Measurements from ENCODE around the gene HUNK.

The HUNK gene

GRCh38 chr21:31961027-31961426 is 88.2 kb downstream of the HUNK start:
- Histone ChIP-seq H3K36me3 (ENCODE audit: control insufficient read depth, insufficient read depth, low read length) (no peaks in the 10 kb centered on the region), H3K4me3 (ENCODE audit: low read length) (no peak overlapping the region), H3K27me3 (ENCODE audit: control insufficient read depth, insufficient read depth, low read length) (no peaks in the 10 kb centered on the region), H3K4me1 (ENCODE audit: control insufficient read depth, insufficient read depth, low read length) (no peaks in the 10 kb centered on the region), H3K27ac (ENCODE audit: low read depth, low read length) (no peak overlapping the region), H3K9ac (ENCODE audit: low read length) (no peak overlapping the region)

- no peaks in the 10 kb centered on the region for H3K4me1 ChIP-seq (ENCODE audit: control insufficient read depth, insufficient read depth, low read length)
- no peak overlapping the region for H3K4me3 ChIP-seq (ENCODE audit: low read length)
- H3K9ac ChIP-seq (ENCODE audit: low read length): no peak overlapping the region
- H3K27me3 ChIP-seq (ENCODE audit: control insufficient read depth, insufficient read depth, low read length): no peaks in the 10 kb centered on the region
- H3K36me3 ChIP-seq (ENCODE audit: control insufficient read depth, insufficient read depth, low read length): no peaks in the 10 kb centered on the region
- H3K27ac ChIP-seq (ENCODE audit: low read depth, low read length): no peak overlapping the region
Measured at GRCh38 chr21:31961704-31962103, 88.9 kb downstream of the HUNK start.

GRCh38 chr21:31964692-31965091 is 91.9 kb downstream of the HUNK start:
- Histone ChIP-seq H3K4me1 (ENCODE audit: control insufficient read depth, insufficient read depth, low read length) (no peaks in the 10 kb centered on the region), H3K9ac (ENCODE audit: low read length) (no peak overlapping the region), H3K36me3 (ENCODE audit: control insufficient read depth, insufficient read depth, low read length) (no peaks in the 10 kb centered on the region), H3K27ac (ENCODE audit: low read depth, low read length) (no peak overlapping the region), H3K27me3 (ENCODE audit: control insufficient read depth, insufficient read depth, low read length) (no peaks in the 10 kb centered on the region), H3K4me3 (ENCODE audit: low read length) (no peak overlapping the region)

- no peaks in the 10 kb centered on the region for H3K27me3 ChIP-seq (ENCODE audit: control insufficient read depth, insufficient read depth, low read length)
- no peak overlapping the region for H3K9ac ChIP-seq (ENCODE audit: low read length)
- H3K4me3 ChIP-seq (ENCODE audit: low read length): no peak overlapping the region
- H3K4me1 ChIP-seq (ENCODE audit: control insufficient read depth, insufficient read depth, low read length): no peaks in the 10 kb centered on the region
- no peak overlapping the region for H3K27ac ChIP-seq (ENCODE audit: low read depth, low read length)
- H3K36me3 ChIP-seq (ENCODE audit: control insufficient read depth, insufficient read depth, low read length): no peaks in the 10 kb centered on the region
Measured at GRCh38 chr21:31967334-31967733, 94.5 kb downstream of the HUNK start.

- Histone ChIP-seq H3K27ac (ENCODE audit: low read depth, low read length) (no peak overlapping the region), H3K9ac (ENCODE audit: low read length) (no peak overlapping the region), H3K4me3 (ENCODE audit: low read length) (no peak overlapping the region), H3K4me1 (ENCODE audit: control insufficient read depth, insufficient read depth, low read length) (no peaks in the 10 kb centered on the region), H3K36me3 (ENCODE audit: control insufficient read depth, insufficient read depth, low read length) (no peaks in the 10 kb centered on the region), H3K27me3 (ENCODE audit: control insufficient read depth, insufficient read depth, low read length) (no peaks in the 10 kb centered on the region)
Measured at GRCh38 chr21:31972622-31973021, 99.8 kb downstream of the HUNK start.

GRCh38 chr21:31973402-31973944 is 100.7 kb downstream of the HUNK start:
- no peak overlapping the region for H3K27ac ChIP-seq (ENCODE audit: low read depth, low read length)
- no peaks in the 10 kb centered on the region for H3K27me3 ChIP-seq (ENCODE audit: control insufficient read depth, insufficient read depth, low read length)
- no peak overlapping the region for H3K9ac ChIP-seq (ENCODE audit: low read length)
- H3K36me3 ChIP-seq (ENCODE audit: control insufficient read depth, insufficient read depth, low read length): no peaks in the 10 kb centered on the region
- H3K4me3 ChIP-seq (ENCODE audit: low read length): no peak overlapping the region
- H3K4me1 ChIP-seq (ENCODE audit: control insufficient read depth, insufficient read depth, low read length): no peaks in the 10 kb centered on the region

GRCh38 chr21:31974454-31974985 is 101.7 kb downstream of the HUNK start:
- H3K4me1 ChIP-seq (ENCODE audit: control insufficient read depth, insufficient read depth, low read length): no peaks in the 10 kb centered on the region
- no peak overlapping the region for H3K27ac ChIP-seq (ENCODE audit: low read depth, low read length)
- H3K4me3 ChIP-seq (ENCODE audit: low read length): no peak overlapping the region
- H3K9ac ChIP-seq (ENCODE audit: low read length): no peak overlapping the region
- no peaks in the 10 kb centered on the region for H3K36me3 ChIP-seq (ENCODE audit: control insufficient read depth, insufficient read depth, low read length)
- H3K27me3 ChIP-seq (ENCODE audit: control insufficient read depth, insufficient read depth, low read length): no peaks in the 10 kb centered on the region

- Histone ChIP-seq H3K27ac (ENCODE audit: low read depth, low read length) (no peak overlapping the region), H3K36me3 (ENCODE audit: control insufficient read depth, insufficient read depth, low read length) (no peaks in the 10 kb centered on the region), H3K4me3 (ENCODE audit: low read length) (no peak overlapping the region), H3K4me1 (ENCODE audit: control insufficient read depth, insufficient read depth, low read length) (no peaks in the 10 kb centered on the region), H3K9ac (ENCODE audit: low read length) (no peak overlapping the region), H3K27me3 (ENCODE audit: control insufficient read depth, insufficient read depth, low read length) (no peaks in the 10 kb centered on the region)
Measured at GRCh38 chr21:31975491-31975890, 102.7 kb downstream of the HUNK start.

GRCh38 chr21:31977816-31978215 is 105.0 kb downstream of the HUNK start:
- Histone ChIP-seq H3K4me1 (ENCODE audit: control insufficient read depth, insufficient read depth, low read length) (no peaks in the 10 kb centered on the region), H3K27ac (ENCODE audit: low read depth, low read length) (no peak overlapping the region), H3K27me3 (ENCODE audit: control insufficient read depth, insufficient read depth, low read length) (no peaks in the 10 kb centered on the region), H3K9ac (ENCODE audit: low read length) (no peak overlapping the region), H3K36me3 (ENCODE audit: control insufficient read depth, insufficient read depth, low read length) (no peaks in the 10 kb centered on the region), H3K4me3 (ENCODE audit: low read length) (no peak overlapping the region)

GRCh38 chr21:31983120-31983519 is 110.3 kb downstream of the HUNK start:
- H3K9ac ChIP-seq (ENCODE audit: low read length): no peak overlapping the region
- H3K36me3 ChIP-seq (ENCODE audit: control insufficient read depth, insufficient read depth, low read length): no peaks in the 10 kb centered on the region
- H3K4me3 ChIP-seq (ENCODE audit: low read length): no peak overlapping the region
- H3K4me1 ChIP-seq (ENCODE audit: control insufficient read depth, insufficient read depth, low read length): no peaks in the 10 kb centered on the region
- no peaks in the 10 kb centered on the region for H3K27me3 ChIP-seq (ENCODE audit: control insufficient read depth, insufficient read depth, low read length)
- H3K27ac ChIP-seq (ENCODE audit: low read depth, low read length): no peak overlapping the region

GRCh38 chr21:31983554-31983953 is 110.7 kb downstream of the HUNK start:
- H3K4me1 ChIP-seq (ENCODE audit: control insufficient read depth, insufficient read depth, low read length): no peaks in the 10 kb centered on the region
- no peak overlapping the region for H3K4me3 ChIP-seq (ENCODE audit: low read length)
- H3K9ac ChIP-seq (ENCODE audit: low read length): no peak overlapping the region
- no peaks in the 10 kb centered on the region for H3K27me3 ChIP-seq (ENCODE audit: control insufficient read depth, insufficient read depth, low read length)
- H3K36me3 ChIP-seq (ENCODE audit: control insufficient read depth, insufficient read depth, low read length): no peaks in the 10 kb centered on the region
- H3K27ac ChIP-seq (ENCODE audit: low read depth, low read length): no peak overlapping the region

GRCh38 chr21:31985398-31985797 is 112.6 kb downstream of the HUNK start:
- Histone ChIP-seq H3K27ac (ENCODE audit: low read depth, low read length) (no peak overlapping the region), H3K36me3 (ENCODE audit: control insufficient read depth, insufficient read depth, low read length) (no peaks in the 10 kb centered on the region), H3K4me3 (ENCODE audit: low read length) (no peak overlapping the region), H3K9ac (ENCODE audit: low read length) (no peak overlapping the region), H3K27me3 (ENCODE audit: control insufficient read depth, insufficient read depth, low read length) (no peaks in the 10 kb centered on the region), H3K4me1 (ENCODE audit: control insufficient read depth, insufficient read depth, low read length) (no peaks in the 10 kb centered on the region)

- Histone ChIP-seq H3K4me1 (ENCODE audit: control insufficient read depth, insufficient read depth, low read length) (no peaks in the 10 kb centered on the region), H3K4me3 (ENCODE audit: low read length) (no peak overlapping the region), H3K36me3 (ENCODE audit: control insufficient read depth, insufficient read depth, low read length) (no peaks in the 10 kb centered on the region), H3K9ac (ENCODE audit: low read length) (no peak overlapping the region), H3K27ac (ENCODE audit: low read depth, low read length) (no peak overlapping the region), H3K27me3 (ENCODE audit: control insufficient read depth, insufficient read depth, low read length) (no peaks in the 10 kb centered on the region)
Measured at GRCh38 chr21:31986035-31986856, 113.4 kb downstream of the HUNK start.

Data from rectal smooth muscle tissue (tissue), 1 donor.